Activated CD4-positive, alpha-beta T cell treated with anti-CD3 and anti-CD28 coated beads for 36 hours (primary cell): ENCODE measurements around the gene RAET1G. TPM values are rescaled to one million over a fixed set of nuclear protein-coding genes. Genes with fewer than 3 reads are reported as not detected.
A peak's percentile ranks its signal among the peaks of the same experiment; 100 is the strongest.
"Not testable (repeated sequence)": the region's sequence is repeated elsewhere in the genome, so short reads cannot be mapped to it uniquely, and the experiment has no call there.

ENCODE experiments used
- ATAC-seq: fragments of 200-7000 bp; cut with Tn5 transposase; one replicate; pipeline ENCODE4 v1.10.0; 2021; ENCODE audit warnings: mild to moderate bottlenecking, moderate library complexity
- CTCF ChIA-PET: fragments of 350-600 bp; sonication (Branson Sonifier 250); formaldehyde crosslinking; loops from one replicate; lab custom pipeline; 2021; ENCODE audit warnings: antibody characterized with exemption; lab: Charles Lee
- POLR2A ChIA-PET: fragments of 350-600 bp; sonication (Branson Sonifier 250); formaldehyde crosslinking; loops from one replicate; lab custom pipeline; 2021; ENCODE audit warnings: antibody characterized with exemption, inconsistent platforms; lab: Charles Lee
- DNase-seq: peaks from one replicate; pipeline ENCODE4 v3.0.0-alpha.2; 2020
- H3K27ac Mint-ChIP-seq: one replicate; pipeline ENCODE4 v1.8.0; 2021; ENCODE audit warnings: mixed read lengths
- H3K27me3 Mint-ChIP-seq: one replicate; pipeline ENCODE4 v1.8.0; 2021; ENCODE audit warnings: mixed read lengths
- H3K36me3 Mint-ChIP-seq: one replicate; pipeline ENCODE4 v1.8.0; 2021; ENCODE audit warnings: low read depth, mixed read lengths
- H3K4me1 Mint-ChIP-seq: one replicate; pipeline ENCODE4 v1.8.0; 2021; ENCODE audit warnings: mixed read lengths
- H3K4me3 Mint-ChIP-seq: one replicate; pipeline ENCODE4 v1.8.0; 2021; ENCODE audit warnings: mild to moderate bottlenecking, moderate library complexity, mixed read lengths
- H3K9me3 Mint-ChIP-seq: one replicate; pipeline ENCODE4 v1.8.0; 2021; ENCODE audit warnings: low read depth, mixed read lengths
- intact Hi-C, 2 experiments: fragments of 100-400 bp; cut with DNase I in 1 of 2; cut with micrococcal nuclease in 1 of 2; formaldehyde crosslinking; loops; one replicate each; pipeline versions ENCODE4 v1.14.2 to v1.15.1; 2022 to 2024; cut with DNase I, micrococcal nuclease
- total RNA-seq, 2 experiments: library from RNA; stranded (reverse); gene quantifications; one replicate each; pipeline ENCODE4 v1.2.3, GENCODE V29; 2021

RAET1G gene
- not detected for total RNA-seq

- Mint-ChIP-seq H3K27ac (no peak within 1 kb of the TSS), H3K4me3 (peak within 1 kb of the TSS; percentile 70), H3K27me3 (peaks cover 63% of the 10 kb centered on the region), H3K36me3 (no peaks in the 10 kb centered on the region), H3K4me1 (peaks cover 21% of the 10 kb centered on the region), H3K9me3 (no peaks in the 10 kb centered on the region)
- intact Hi-C loops = loop anchor here (1.0 to 10.0 kb wide), 5 partner anchors 58 to 412 kb away; partner anchors contain the start of genes LRP11 (in 2 of the 2), GINM1 (in 1 of the 2) and LATS1 (in 1 of the 2)
- ATAC-seq = peak; percentile 95
- CTCF ChIA-PET = interaction anchor here (1.0 to 1.7 kb wide), 2 partner anchors 88 to 91 kb away, joined by 4 to 7 read pairs; no protein-coding TSS in a partner anchor
- peak; percentile 90 for DNase-seq
- POLR2A ChIA-PET = interaction anchor here (0.5 kb wide), 1 partner anchor 9 kb away, joined by 3 read pairs; no protein-coding TSS in a partner anchor
Observed at GRCh38 chr6:149922642-149923326, at the start of gene RAET1G. Gene RAET1G, minus strand, starts transcription at chr6:149923121. Its CDS starts 111 bp downstream, at chr6:149923010.

- H3K4me1 Mint-ChIP-seq = peaks cover 5% of the 10 kb centered on the region
- H3K27ac Mint-ChIP-seq = no peak overlapping the region
- intact Hi-C loops = no loop called here
- ChIA-PET POLR2A (no interaction called here), CTCF (interaction anchor here (0.7 kb wide), 1 partner anchor 17 kb away, joined by 4 read pairs; no protein-coding TSS in a partner anchor)
- H3K4me3 Mint-ChIP-seq = no peak overlapping the region
- ATAC-seq (no peak), DNase-seq (no peak)
- peaks cover 69% of the 10 kb centered on the region for H3K27me3 Mint-ChIP-seq
- peaks cover 2% of the 10 kb centered on the region for H3K36me3 Mint-ChIP-seq
- H3K9me3 Mint-ChIP-seq = no peaks in the 10 kb centered on the region
Observed at GRCh38 chr6:149969635-149970034, 46.7 kb upstream of the RAET1G start.

GRCh38 chr6:149968909-149969308 lies 46.0 kb upstream of the RAET1G start:
- intact Hi-C loops, CTCF ChIA-PET, H3K4me3 Mint-ChIP-seq, H3K27ac Mint-ChIP-seq, POLR2A ChIA-PET, H3K9me3 Mint-ChIP-seq, DNase-seq, H3K36me3 Mint-ChIP-seq, ATAC-seq: not testable (repeated sequence)
- H3K4me1 Mint-ChIP-seq = peaks cover 11% of the 10 kb centered on the region
- H3K27me3 Mint-ChIP-seq = peaks cover 69% of the 10 kb centered on the region

- H3K9me3 Mint-ChIP-seq, ATAC-seq, DNase-seq, CTCF ChIA-PET, intact Hi-C loops, H3K4me3 Mint-ChIP-seq, POLR2A ChIA-PET, H3K36me3 Mint-ChIP-seq, H3K27ac Mint-ChIP-seq: not testable (repeated sequence)
- H3K27me3 Mint-ChIP-seq = peaks cover 67% of the 10 kb centered on the region
- H3K4me1 Mint-ChIP-seq = peaks cover 13% of the 10 kb centered on the region
Observed at GRCh38 chr6:149967999-149968398, 45.1 kb upstream of the RAET1G start.

GRCh38 chr6:149967591-149967990 lies 44.7 kb upstream of the RAET1G start:
- ChIA-PET CTCF (no interaction called here), POLR2A (no interaction called here)
- Mint-ChIP-seq H3K9me3 (no peaks in the 10 kb centered on the region), H3K27me3 (peaks cover 67% of the 10 kb centered on the region), H3K4me3 (no peak overlapping the region), H3K27ac (no peak overlapping the region), H3K4me1 (peaks cover 17% of the 10 kb centered on the region), H3K36me3 (peaks cover 2% of the 10 kb centered on the region)
- intact Hi-C loops = no loop called here
- ATAC-seq (no peak), DNase-seq (no peak)

GRCh38 chr6:149966319-149966718 lies 43.4 kb upstream of the RAET1G start:
- DNase-seq, H3K9me3 Mint-ChIP-seq, H3K36me3 Mint-ChIP-seq, CTCF ChIA-PET, H3K27ac Mint-ChIP-seq, POLR2A ChIA-PET, H3K4me3 Mint-ChIP-seq, intact Hi-C loops, ATAC-seq: not testable (repeated sequence)
- H3K4me1 Mint-ChIP-seq = peaks cover 19% of the 10 kb centered on the region
- peaks cover 69% of the 10 kb centered on the region for H3K27me3 Mint-ChIP-seq

GRCh38 chr6:149965194-149966020 lies 42.5 kb upstream of the RAET1G start:
- POLR2A ChIA-PET = no interaction called here
- intact Hi-C loops = loop anchor here in 1 of 2 experiments (2.0 kb wide), 1 partner anchor 39 kb away; no protein-coding TSS in a partner anchor
- no peaks in the 10 kb centered on the region for H3K9me3 Mint-ChIP-seq
- peaks cover 70% of the 10 kb centered on the region for H3K27me3 Mint-ChIP-seq
- H3K4me3 Mint-ChIP-seq = peak overlapping the region; percentile 77
- peak overlapping the region; percentile 56 for H3K27ac Mint-ChIP-seq
- CTCF ChIA-PET = interaction anchor here (0.7 kb wide), 1 partner anchor 745 kb away, joined by 3 read pairs; no protein-coding TSS in a partner anchor
- peak; percentile 47 for DNase-seq
- H3K36me3 Mint-ChIP-seq = peaks cover 2% of the 10 kb centered on the region
- ATAC-seq = no peak
- peaks cover 19% of the 10 kb centered on the region for H3K4me1 Mint-ChIP-seq

- CTCF ChIA-PET = interaction anchor here (0.7 kb wide), 1 partner anchor 745 kb away, joined by 3 read pairs; no protein-coding TSS in a partner anchor
- Mint-ChIP-seq H3K27me3 (peaks cover 67% of the 10 kb centered on the region), H3K4me1 (peaks cover 19% of the 10 kb centered on the region), H3K9me3 (no peaks in the 10 kb centered on the region), H3K27ac (peak overlapping the region; percentile 91), H3K4me3 (peak overlapping the region; percentile 77), H3K36me3 (peaks cover 2% of the 10 kb centered on the region)
- intact Hi-C loops = loop anchor here (2.0 to 5.0 kb wide), 2 partner anchors 40 to 217 kb away; partner anchors contain the start of genes NUP43 (in 2 of the 2) and PCMT1 (in 2 of the 2)
- peak; percentile 46 for DNase-seq
- no peak for ATAC-seq
- POLR2A ChIA-PET = no interaction called here
Observed at GRCh38 chr6:149964308-149965193, 41.6 kb upstream of the RAET1G start.

GRCh38 chr6:149963462-149964307 lies 40.8 kb upstream of the RAET1G start, which contains the start of gene ULBP1:
Gene ULBP1, plus strand, starts transcription at chr6:149963943. Its CDS starts 107 bp downstream, at chr6:149964050.
- peak within 1 kb of the TSS; percentile 77 for H3K4me3 Mint-ChIP-seq
- H3K9me3 Mint-ChIP-seq = no peaks in the 10 kb centered on the region
- ChIA-PET POLR2A (no interaction called here), CTCF (no interaction called here)
- DNase-seq (peak; percentile 93), ATAC-seq (peak; percentile 76)
- intact Hi-C loops = loop anchor here (1.0 to 5.0 kb wide), 10 partner anchors 21 to 903 kb away; partner anchors contain the start of genes NUP43 (in 2 of the 2), PCMT1 (in 2 of the 2), GINM1 (in 1 of the 2) and LRP11 (in 1 of the 2)
- H3K27me3 Mint-ChIP-seq = peaks cover 69% of the 10 kb centered on the region
- H3K4me1 Mint-ChIP-seq = peaks cover 22% of the 10 kb centered on the region
- H3K27ac Mint-ChIP-seq = peak within 1 kb of the TSS; percentile 91
- no peaks in the 10 kb centered on the region for H3K36me3 Mint-ChIP-seq

GRCh38 chr6:149963212-149963461 lies 40.2 kb upstream of the RAET1G start:
- intact Hi-C loops = loop anchor here (1.0 to 5.0 kb wide), 9 partner anchors 21 to 904 kb away; partner anchors contain the start of genes NUP43 (in 2 of the 2), PCMT1 (in 2 of the 2), GINM1 (in 1 of the 2) and LRP11 (in 1 of the 2)
- ChIA-PET CTCF (no interaction called here), POLR2A (no interaction called here)
- Mint-ChIP-seq H3K9me3 (no peaks in the 10 kb centered on the region), H3K27me3 (peaks cover 65% of the 10 kb centered on the region), H3K4me3 (peak overlapping the region; percentile 77), H3K36me3 (no peaks in the 10 kb centered on the region), H3K4me1 (peaks cover 22% of the 10 kb centered on the region), H3K27ac (peak overlapping the region; percentile 91)
- peak; percentile 58 for ATAC-seq
- DNase-seq = peak; percentile 78
